HUDEP-2 (cell line): ENCODE data around the gene NINJ2.
A peak's percentile ranks its signal among the peaks of the same experiment; 100 is the strongest.
"Not testable (repeated sequence)": the region's sequence is repeated elsewhere in the genome, so short reads cannot be mapped to it uniquely, and the experiment has no call there.

ENCODE experiments used
- DNase-seq, 76 experiments: peaks; one replicate each; lab custom pipeline; 2025; ENCODE audit not compliant: unreplicated experiment in 76 of 76; lab: John Stamatoyannopoulos, UW

The NINJ2 gene

DNA sequence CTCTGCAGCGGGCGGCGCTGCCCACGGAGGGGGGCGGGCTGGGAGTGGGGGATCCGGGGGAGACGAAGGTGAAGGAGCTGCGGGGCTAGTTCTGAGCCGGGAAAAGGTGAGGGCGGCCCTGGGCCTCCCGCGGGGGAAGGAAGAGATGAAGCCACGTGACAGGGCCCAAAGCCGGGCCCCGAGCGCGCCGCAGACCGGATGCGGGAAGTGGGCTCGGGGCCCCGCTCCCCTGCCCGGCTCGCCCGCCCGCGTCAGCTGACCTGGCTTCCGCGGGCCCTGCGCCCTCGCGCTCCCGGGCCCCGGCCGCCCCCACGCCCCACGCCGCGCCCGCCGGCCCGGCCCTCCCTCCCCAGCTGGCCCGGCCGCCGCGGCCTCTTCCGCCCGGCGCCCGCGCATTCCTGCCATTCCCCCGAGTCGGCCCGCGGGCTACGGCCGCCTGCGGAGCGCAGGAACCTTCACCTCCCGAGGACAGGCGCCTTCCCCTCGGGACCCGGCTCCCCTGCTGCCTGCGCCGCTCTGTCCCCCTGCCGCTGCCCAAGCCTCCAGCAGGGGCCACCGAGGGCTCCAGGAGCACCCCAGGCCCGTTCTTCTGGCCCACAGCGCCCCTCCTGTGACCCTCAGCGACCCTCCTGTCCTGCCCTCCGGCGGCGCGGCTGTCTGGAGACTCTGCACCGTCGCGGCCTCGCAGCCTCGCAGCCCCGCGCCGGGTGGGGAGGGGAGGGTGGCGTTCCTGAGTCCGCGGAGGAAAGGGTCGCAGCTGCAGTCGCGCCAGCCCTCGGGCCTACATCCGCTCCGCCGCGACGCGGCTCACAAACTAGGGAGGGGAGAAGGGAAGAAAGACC lies 20.4 kb downstream of the NINJ2 start:
- peak in 69 of 76 experiments; percentile 23 to 78 (median 62) for DNase-seq

- not testable (repeated sequence) for DNase-seq
These were observed 21.9 kb downstream of the NINJ2 start for GRCh38 chr12:641321-641720.

- no peak for DNase-seq
These were observed 22.5 kb downstream of the NINJ2 start for GRCh38 chr12:640773-641172.

GRCh38 chr12:639988-640387 lies 23.3 kb downstream of the NINJ2 start:
- DNase-seq: no peak

DNA sequence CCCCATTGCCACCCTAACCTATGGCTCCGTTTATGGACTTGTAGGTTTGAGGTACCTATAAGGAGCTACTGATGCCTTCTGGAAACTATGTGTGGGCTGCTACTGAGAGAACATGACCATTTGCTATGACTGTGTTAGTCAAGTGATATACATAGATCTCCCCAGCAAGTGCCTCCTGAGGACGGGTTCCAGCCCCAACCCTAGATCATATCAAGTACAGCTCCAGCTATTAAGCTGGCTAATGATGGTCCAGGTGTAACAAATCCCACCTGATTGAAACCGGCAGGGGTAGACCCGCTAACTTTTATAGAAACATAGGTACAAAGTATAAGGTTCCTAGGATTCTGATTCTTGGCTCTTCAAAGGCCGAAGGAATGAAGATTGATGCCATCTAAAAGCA lies 23.7 kb downstream of the NINJ2 start:
- DNase-seq: peak in 1 of 76 experiments; percentile 17

- DNase-seq: no peak
These were observed 24.2 kb downstream of the NINJ2 start for GRCh38 chr12:638953-639557.

GRCh38 chr12:636632-637031 lies 26.6 kb downstream of the NINJ2 start:
- no peak for DNase-seq

DNA sequence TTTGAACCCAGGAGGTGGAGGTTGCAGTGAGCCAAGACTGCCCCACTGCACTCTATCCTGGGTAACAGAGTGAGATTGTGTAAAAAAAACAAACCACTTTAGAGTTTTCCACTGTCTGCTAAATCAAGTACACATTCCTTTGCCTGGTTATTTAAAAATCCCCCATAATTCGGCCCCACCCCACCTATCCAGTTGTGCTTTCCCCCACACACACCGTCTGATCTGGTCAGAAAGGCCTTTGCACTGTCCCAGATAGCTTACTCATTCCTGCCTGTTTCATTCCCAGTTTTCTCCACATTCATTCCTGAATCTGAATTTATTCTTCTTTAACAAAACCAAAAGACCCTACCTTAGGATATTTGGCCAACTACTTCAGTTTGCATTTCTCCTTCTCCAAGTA lies 29.5 kb downstream of the NINJ2 start:
- no peak for DNase-seq

- DNase-seq: no peak
These were observed 31.0 kb downstream of the NINJ2 start for GRCh38 chr12:632102-632696.

GRCh38 chr12:630656-631632 lies 32.3 kb downstream of the NINJ2 start:
- peak in 73 of 76 experiments; percentile 37 to 85 (median 75) for DNase-seq

GRCh38 chr12:628742-629078 lies 34.5 kb downstream of the NINJ2 start:
- not testable (repeated sequence) for DNase-seq

GRCh38 chr12:627863-628741 lies 35.1 kb downstream of the NINJ2 start:
- no peak for DNase-seq

DNA sequence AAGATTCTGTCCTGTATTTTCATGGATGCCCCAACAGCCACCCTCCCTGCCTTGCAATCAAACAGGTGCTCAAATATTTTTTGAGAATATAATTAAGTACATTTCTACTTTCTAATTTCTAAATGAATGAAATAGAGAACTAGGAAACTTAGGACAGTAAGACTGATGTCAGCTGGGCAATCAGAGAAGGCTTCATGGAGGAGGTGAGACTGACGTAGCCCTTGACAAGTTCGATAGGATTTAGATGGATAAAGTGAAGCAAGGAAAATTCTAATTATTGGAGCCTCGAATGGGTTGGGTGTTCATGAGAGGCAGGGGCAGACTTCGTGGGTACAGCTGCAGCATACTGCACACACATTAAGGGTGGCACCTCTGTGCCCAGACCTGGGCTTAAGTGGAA lies 36.0 kb downstream of the NINJ2 start:
- no peak for DNase-seq

DNA sequence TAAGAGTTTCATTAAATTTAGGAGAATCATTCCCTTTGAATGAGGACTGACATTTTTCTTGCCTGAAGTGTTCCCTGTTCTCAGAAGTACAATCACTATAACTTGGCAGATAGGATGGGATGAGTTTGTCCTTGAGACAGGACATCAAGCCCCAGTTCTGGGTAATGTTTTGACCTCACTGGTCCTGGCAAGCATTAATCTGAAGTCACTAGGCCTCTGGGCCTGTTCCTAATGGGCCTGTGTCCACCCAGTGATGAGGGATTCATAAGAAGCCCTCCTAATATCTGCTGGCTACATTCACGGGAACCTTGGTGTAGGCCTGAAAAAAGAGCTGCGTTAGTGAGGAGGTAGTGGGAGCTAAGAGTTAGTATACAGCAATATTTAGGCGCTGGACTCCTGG lies 37.2 kb downstream of the NINJ2 start:
- DNase-seq: no peak

DNA sequence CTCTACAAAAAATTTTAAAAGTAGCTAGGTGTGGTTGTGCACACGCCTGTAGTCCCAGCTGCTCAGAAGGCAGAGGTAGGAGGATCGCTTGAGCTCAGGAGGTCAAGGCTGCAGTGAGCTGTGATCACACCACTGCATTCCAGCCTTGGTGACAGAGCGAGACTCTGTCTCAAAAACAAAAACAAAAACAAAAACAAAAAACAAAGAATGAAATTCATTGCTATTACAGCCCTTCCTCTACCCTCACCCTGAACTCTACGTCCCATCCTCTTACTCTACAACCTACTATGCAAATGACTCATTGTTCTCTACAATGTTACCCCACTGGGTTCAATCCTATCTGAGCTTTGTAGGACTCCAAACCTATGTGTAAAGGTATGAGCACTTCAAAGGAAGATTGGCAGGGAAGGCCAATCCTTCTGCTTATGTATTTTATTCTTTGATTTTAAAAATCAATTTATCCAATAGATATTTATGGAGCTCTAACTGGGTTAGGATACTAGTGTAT lies 39.3 kb downstream of the NINJ2 start:
- no peak for DNase-seq

DNA sequence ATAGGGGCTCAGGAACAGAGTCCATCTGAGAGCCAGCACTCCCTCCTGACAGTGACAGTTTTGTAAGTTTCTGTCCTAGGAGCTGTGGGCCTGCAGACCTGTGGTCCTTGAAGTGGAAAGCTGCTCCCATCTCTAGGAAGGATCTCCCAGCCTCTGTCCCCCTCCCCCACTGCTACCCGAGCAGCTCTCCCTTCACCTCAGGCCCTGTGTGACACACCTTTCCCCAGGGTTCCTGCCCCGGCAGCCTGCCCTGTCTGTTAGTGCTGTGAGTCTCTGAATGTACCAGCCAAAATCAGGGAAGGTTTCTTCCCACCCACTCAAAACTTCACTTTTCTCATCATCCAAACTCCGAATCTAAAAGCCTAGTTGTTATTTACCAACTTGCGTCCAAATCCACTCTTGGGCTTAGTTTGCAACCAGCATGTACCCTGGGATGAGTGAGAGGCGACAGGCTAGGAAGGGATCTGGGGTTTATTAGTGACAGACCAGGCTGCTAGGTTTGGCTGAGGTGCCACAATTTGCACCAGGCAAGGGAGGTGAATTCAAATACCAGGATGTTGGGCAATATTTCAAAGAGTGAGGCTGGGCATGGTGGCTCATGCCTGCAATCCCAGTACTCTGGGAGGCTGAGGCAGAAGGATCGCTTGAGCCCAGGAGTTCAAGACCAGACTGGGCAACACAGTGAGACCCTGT lies 39.9 kb downstream of the NINJ2 start:
- DNase-seq: no peak

- DNase-seq: peak in 2 of 76 experiments; percentile 12 to 15
These were observed 40.8 kb downstream of the NINJ2 start for GRCh38 chr12:622416-622815.

DNA sequence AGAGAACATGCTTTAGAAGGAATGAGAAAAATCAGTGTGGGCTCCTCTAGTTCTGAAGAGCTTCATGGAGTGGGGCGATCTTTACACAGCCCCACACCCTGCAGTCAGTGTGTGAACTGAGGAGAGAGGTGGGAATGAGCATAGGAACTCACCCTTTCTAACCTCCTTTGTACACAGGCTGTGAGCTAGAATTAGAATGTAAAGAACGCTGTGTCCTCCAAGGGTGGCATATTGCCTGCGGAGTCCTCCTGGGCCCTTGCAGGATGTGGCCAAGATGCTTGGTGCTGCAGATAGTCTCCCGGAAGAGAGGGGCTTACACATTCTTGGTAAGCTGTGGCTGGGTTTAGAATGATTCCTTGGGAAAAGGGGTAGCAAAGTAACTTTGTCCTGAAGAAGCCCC lies 43.9 kb downstream of the NINJ2 start:
- no peak for DNase-seq

GRCh38 chr12:618605-619004 lies 44.6 kb downstream of the NINJ2 start:
- DNase-seq: no peak
